GM12891 (cell line): ENCODE data around the gene SLC5A10.

ENCODE experiments used
- PAX5 ChIP-seq: IDR thresholded peaks from 2 replicates; pipeline ENCODE4 v1.6.1; 2011; ENCODE audit warnings: low read length, moderate library complexity, mild to moderate bottlenecking; ENCODE audit not compliant: insufficient read depth, severe bottlenecking
- POLR2A ChIP-seq: IDR thresholded peaks from 2 replicates; pipeline ENCODE4 v1.6.1; 2011; ENCODE audit warnings: low read depth, low read length, control low read depth
- POLR2AphosphoS5 ChIP-seq: IDR thresholded peaks from 2 replicates; pipeline ENCODE4 v1.6.1; 2011; ENCODE audit warnings: low read depth, low read length, control low read depth
- TAF1 ChIP-seq: IDR thresholded peaks from 2 replicates; pipeline ENCODE4 v1.6.1; 2011; ENCODE audit warnings: low read depth, low read length, control low read depth

GRCh38 chr17:18997650-18998196, 45.8 kb downstream of the SLC5A10 start:
- TF ChIP-seq POLR2A (no peak), TAF1 (no peak), POLR2AphosphoS5 (no peak), PAX5 (no peak)
